ENCODE measurements around the gene TRIM37.

TRIM37 gene

GRCh38 chr17:58993311-58993710 is 113.4 kb downstream of the TRIM37 start:
- TF ChIP-seq USF1 (IDR thresholded peaks at IDR 0.05): no peak
- no peak for TF ChIP-seq EGR1 (IDR thresholded peaks at IDR 0.05)
- TF ChIP-seq NFIC (IDR thresholded peaks at IDR 0.05): no peak
- TF ChIP-seq TCF12 (IDR thresholded peaks at IDR 0.05; ENCODE audit: low read depth): no peak
- TF ChIP-seq TEAD4 (IDR thresholded peaks at IDR 0.05): no peak
- no peak for TF ChIP-seq CEBPB (IDR thresholded peaks at IDR 0.05)
- no peak for TF ChIP-seq FOXM1 (IDR thresholded peaks at IDR 0.05; ENCODE audit: borderline replicate concordance, low read depth)
- TF ChIP-seq MAX (IDR thresholded peaks at IDR 0.05): no peak
- TF ChIP-seq EP300 (IDR thresholded peaks at IDR 0.05; ENCODE audit: borderline replicate concordance): no peak

GRCh38 chr17:58991718-58992331 is 114.9 kb downstream of the TRIM37 start:
- TF ChIP-seq ZBTB7A (IDR thresholded peaks at IDR 0.05; ENCODE audit: low read depth) (no peak), NFIC (IDR thresholded peaks at IDR 0.05) (no peak)

- no peak for TF ChIP-seq YY1 (IDR thresholded peaks at IDR 0.05; ENCODE audit: low read depth)
- no peak for TF ChIP-seq ZBTB7A (IDR thresholded peaks at IDR 0.05; ENCODE audit: low read depth)
- no peak for TF ChIP-seq EGR1 (IDR thresholded peaks at IDR 0.05)
- TF ChIP-seq RAD21 (IDR thresholded peaks at IDR 0.05; ENCODE audit: low read depth): no peak
- no peak for TF ChIP-seq NFIC (IDR thresholded peaks at IDR 0.05)
- TF ChIP-seq FOXM1 (IDR thresholded peaks at IDR 0.05; ENCODE audit: borderline replicate concordance, low read depth): no peak
- no peak for TF ChIP-seq REST (IDR thresholded peaks at IDR 0.05; ENCODE audit: low read depth)
- TF ChIP-seq TAF1 (IDR thresholded peaks at IDR 0.05; ENCODE audit: low read depth): no peak
- no peak for TF ChIP-seq USF1 (IDR thresholded peaks at IDR 0.05)
- no peak for TF ChIP-seq CREB1 (IDR thresholded peaks at IDR 0.05; ENCODE audit: low read depth)
- TF ChIP-seq MAX (IDR thresholded peaks at IDR 0.05): no peak
Measured at GRCh38 chr17:58989629-58990028, 117.1 kb downstream of the TRIM37 start.

- TF ChIP-seq ZBTB7A (IDR thresholded peaks at IDR 0.05; ENCODE audit: low read depth) (no peak), REST (IDR thresholded peaks at IDR 0.05; ENCODE audit: low read depth) (no peak), TEAD4 (IDR thresholded peaks at IDR 0.05) (no peak), USF1 (IDR thresholded peaks at IDR 0.05) (no peak), MAX (IDR thresholded peaks at IDR 0.05) (no peak), YY1 (IDR thresholded peaks at IDR 0.05; ENCODE audit: low read depth) (no peak), EGR1 (IDR thresholded peaks at IDR 0.05) (no peak), TAF1 (IDR thresholded peaks at IDR 0.05; ENCODE audit: low read depth) (no peak), CREB1 (IDR thresholded peaks at IDR 0.05; ENCODE audit: low read depth) (no peak), CEBPB (IDR thresholded peaks at IDR 0.05) (no peak), FOXM1 (IDR thresholded peaks at IDR 0.05; ENCODE audit: borderline replicate concordance, low read depth) (no peak), EP300 (IDR thresholded peaks at IDR 0.05; ENCODE audit: borderline replicate concordance) (no peak)
Measured at GRCh38 chr17:58985971-58986370, 120.7 kb downstream of the TRIM37 start.

- TF ChIP-seq ZBTB7A (IDR thresholded peaks at IDR 0.05; ENCODE audit: low read depth) (no peak), EGR1 (IDR thresholded peaks at IDR 0.05) (no peak), RAD21 (IDR thresholded peaks at IDR 0.05; ENCODE audit: low read depth) (no peak)
Measured at GRCh38 chr17:58985367-58985766, 121.3 kb downstream of the TRIM37 start.

GRCh38 chr17:58982626-58983025 is 124.1 kb downstream of the TRIM37 start:
- TF ChIP-seq NFIC (IDR thresholded peaks at IDR 0.05): no peak
- TF ChIP-seq ZBTB7A (IDR thresholded peaks at IDR 0.05; ENCODE audit: low read depth): no peak
- TF ChIP-seq EGR1 (IDR thresholded peaks at IDR 0.05): no peak
- no peak for TF ChIP-seq MAX (IDR thresholded peaks at IDR 0.05)
- no peak for TF ChIP-seq YY1 (IDR thresholded peaks at IDR 0.05; ENCODE audit: low read depth)
- no peak for TF ChIP-seq TEAD4 (IDR thresholded peaks at IDR 0.05)
- TF ChIP-seq CREB1 (IDR thresholded peaks at IDR 0.05; ENCODE audit: low read depth): no peak
- TF ChIP-seq CEBPB (IDR thresholded peaks at IDR 0.05): no peak
- TF ChIP-seq FOXM1 (IDR thresholded peaks at IDR 0.05; ENCODE audit: borderline replicate concordance, low read depth): no peak
- no peak for TF ChIP-seq RAD21 (IDR thresholded peaks at IDR 0.05; ENCODE audit: low read depth)
- TF ChIP-seq EP300 (IDR thresholded peaks at IDR 0.05; ENCODE audit: borderline replicate concordance): no peak
- no peak for TF ChIP-seq TCF12 (IDR thresholded peaks at IDR 0.05; ENCODE audit: low read depth)

Data from Ishikawa (cell line).